ENCODE results near the gene SCFD2.
"Not testable (repeated sequence)": the region's sequence is repeated elsewhere in the genome, so short reads cannot be mapped to it uniquely, and the experiment has no call there.

Gene SCFD2

GRCh38 chr4:53007024-53007423 lies 358.8 kb downstream of the SCFD2 start:
- DNase-seq = no peak

- peak; percentile 78 to 79 for DNase-seq
Measured at GRCh38 chr4:53005808-53006207, 360.1 kb downstream of the SCFD2 start.

- peak; percentile 57 to 66 for DNase-seq
Measured at GRCh38 chr4:53005149-53005546, 360.7 kb downstream of the SCFD2 start.

- no peak for DNase-seq
Measured at GRCh38 chr4:53004497-53005148, 361.2 kb downstream of the SCFD2 start.

- DNase-seq = no peak
Measured at GRCh38 chr4:53003959-53004358, 361.9 kb downstream of the SCFD2 start.

GRCh38 chr4:53000560-53000959 lies 365.3 kb downstream of the SCFD2 start:
- DNase-seq = no peak

GRCh38 chr4:52999626-53000025 lies 366.2 kb downstream of the SCFD2 start:
- no peak for DNase-seq

GRCh38 chr4:52998413-52998812 lies 367.4 kb downstream of the SCFD2 start:
- no peak for DNase-seq

- no peak for DNase-seq
Measured at GRCh38 chr4:52997132-52997416, 368.8 kb downstream of the SCFD2 start.

GRCh38 chr4:52996261-52997131 lies 369.4 kb downstream of the SCFD2 start:
- DNase-seq = no peak

- no peak for DNase-seq
Measured at GRCh38 chr4:52995360-52996030, 370.4 kb downstream of the SCFD2 start.

GRCh38 chr4:52994567-52994966 lies 371.3 kb downstream of the SCFD2 start:
- no peak for DNase-seq

GRCh38 chr4:52993771-52994170 lies 372.1 kb downstream of the SCFD2 start:
- DNase-seq = no peak

- not testable (repeated sequence) for DNase-seq
Measured at GRCh38 chr4:52992551-52992950, 373.3 kb downstream of the SCFD2 start.

- DNase-seq = peak in 1 of 2 experiments; percentile 30
Measured at GRCh38 chr4:52991472-52991871, 374.4 kb downstream of the SCFD2 start.

GRCh38 chr4:52990706-52991105 lies 375.2 kb downstream of the SCFD2 start:
- DNase-seq = no peak

GRCh38 chr4:52989865-52990264 lies 376.0 kb downstream of the SCFD2 start:
- DNase-seq = no peak

- DNase-seq = no peak
Measured at GRCh38 chr4:52987392-52988056, 378.3 kb downstream of the SCFD2 start.

- no peak for DNase-seq
Measured at GRCh38 chr4:52984462-52984881, 381.4 kb downstream of the SCFD2 start.

- peak; percentile 95 to 98 for DNase-seq
Measured at GRCh38 chr4:52983563-52984303, 382.1 kb downstream of the SCFD2 start.

GRCh38 chr4:52982946-52983340 lies 382.9 kb downstream of the SCFD2 start:
- no peak for DNase-seq

GRCh38 chr4:52982255-52982945 lies 383.5 kb downstream of the SCFD2 start:
- DNase-seq = peak; percentile 89 to 97

Measured in Kasumi-1 (cell line).